Measurements from ENCODE around the gene NAIF1.

The NAIF1 gene

GRCh38 chr9:128103589-128103962 lies 36.5 kb upstream of the NAIF1 start:
- no peak for DNase-seq
- in situ Hi-C loops (cut with HindIII; ENCODE audit: low pct_ligation_motif_present, low pct_unique_long_range_greater_than_20kb, low sequenced_read_pairs): no loop called here

- in situ Hi-C loops (cut with HindIII; ENCODE audit: low pct_ligation_motif_present, low pct_unique_long_range_greater_than_20kb, low sequenced_read_pairs): no loop called here
- no peak for DNase-seq
Observed at GRCh38 chr9:128102861-128103588, 35.9 kb upstream of the NAIF1 start.

- no peak for DNase-seq
- in situ Hi-C loops (cut with HindIII; ENCODE audit: low pct_ligation_motif_present, low pct_unique_long_range_greater_than_20kb, low sequenced_read_pairs): no loop called here
Observed at GRCh38 chr9:128102196-128102595, 35.1 kb upstream of the NAIF1 start.

GRCh38 chr9:128101690-128102089 lies 34.6 kb upstream of the NAIF1 start:
- in situ Hi-C loops (cut with HindIII; ENCODE audit: low pct_ligation_motif_present, low pct_unique_long_range_greater_than_20kb, low sequenced_read_pairs): no loop called here
- no peak for DNase-seq

GRCh38 chr9:128101231-128101661 lies 34.1 kb upstream of the NAIF1 start:
- in situ Hi-C loops (cut with HindIII; ENCODE audit: low pct_ligation_motif_present, low pct_unique_long_range_greater_than_20kb, low sequenced_read_pairs): no loop called here
- DNase-seq: peak; percentile 34

DNA sequence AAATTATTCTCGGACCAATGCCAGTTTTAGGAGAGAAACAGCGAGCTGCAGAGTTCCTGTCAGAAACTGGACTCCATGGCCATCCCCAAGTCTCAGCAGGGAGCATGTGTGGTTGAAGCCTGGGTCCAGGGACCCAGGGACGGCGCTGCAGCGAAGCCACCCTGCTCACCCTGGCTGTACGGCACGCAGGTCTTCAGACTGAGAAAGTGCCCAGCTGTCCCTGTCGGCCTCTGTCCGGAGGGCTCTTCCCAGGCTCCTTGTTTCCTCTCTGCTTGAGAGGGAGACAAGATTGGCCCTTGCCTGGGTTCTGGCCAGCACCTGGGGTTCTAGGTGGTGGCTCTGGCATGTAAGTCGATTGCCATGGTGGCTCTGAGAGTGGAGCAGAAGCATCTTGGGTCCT lies 33.5 kb upstream of the NAIF1 start:
- DNase-seq: no peak
- in situ Hi-C loops (cut with HindIII; ENCODE audit: low pct_ligation_motif_present, low pct_unique_long_range_greater_than_20kb, low sequenced_read_pairs): no loop called here

DNA sequence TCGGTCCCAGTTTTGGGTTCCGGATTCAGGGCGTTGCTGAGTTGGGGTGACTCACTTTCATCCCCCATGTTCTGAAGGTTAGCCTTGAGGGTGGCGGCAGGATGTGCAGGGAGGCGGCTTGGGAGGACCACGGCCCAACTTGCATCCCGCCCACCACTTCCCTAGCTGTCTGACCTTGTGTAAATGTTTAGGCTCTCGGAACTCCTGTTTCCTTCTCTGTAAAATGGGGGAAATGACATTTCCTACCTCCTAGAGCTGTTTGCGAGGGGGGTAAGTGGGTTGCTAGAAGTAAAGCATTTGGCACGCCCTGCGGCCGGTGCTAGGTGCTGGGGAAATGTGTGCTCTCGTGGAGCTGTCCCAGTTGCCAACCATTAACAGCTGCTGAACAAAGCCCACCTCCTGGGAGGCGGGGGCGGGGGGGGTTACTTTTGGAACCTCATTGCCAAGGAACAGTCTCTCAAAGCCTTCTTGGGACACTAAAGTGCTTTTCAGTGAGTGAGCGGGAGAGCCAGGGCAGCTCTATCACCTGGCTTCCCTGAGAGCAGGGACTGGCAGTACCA lies 32.9 kb upstream of the NAIF1 start:
- no peak for DNase-seq
- in situ Hi-C loops (cut with HindIII; ENCODE audit: low pct_ligation_motif_present, low pct_unique_long_range_greater_than_20kb, low sequenced_read_pairs): no loop called here

DNA sequence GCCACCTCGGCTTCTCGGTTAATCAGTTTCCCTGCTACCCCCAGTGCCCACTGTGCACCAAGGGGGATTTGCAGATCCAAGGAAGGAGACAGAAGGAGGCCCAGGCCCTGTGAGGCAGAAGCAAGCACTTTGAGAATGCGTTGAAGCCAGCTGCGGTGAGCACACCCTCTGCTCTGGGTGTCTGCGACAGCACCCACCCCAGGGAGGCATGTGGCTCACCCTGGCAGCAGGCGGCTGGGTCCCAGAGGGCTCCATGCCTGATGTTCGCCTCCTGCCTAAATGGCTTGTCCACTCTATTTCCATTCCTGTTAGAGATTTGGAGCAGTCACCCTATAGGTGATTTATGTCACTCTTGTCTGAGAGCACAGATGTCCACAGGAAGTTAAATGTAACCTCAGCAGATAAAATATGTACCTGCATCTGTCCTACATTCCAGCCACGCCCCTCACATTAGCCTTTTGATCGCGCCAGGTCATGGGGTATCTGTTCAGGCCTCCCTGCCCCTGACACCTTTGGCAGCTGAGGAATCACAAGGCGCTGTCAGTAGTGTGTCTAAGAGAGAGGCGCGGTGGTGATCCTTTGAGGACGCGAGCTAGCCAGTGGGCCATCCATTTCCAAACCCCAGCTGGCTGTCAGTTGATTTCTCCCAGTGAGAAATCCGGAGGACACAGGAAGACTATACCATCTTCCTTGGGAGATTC lies 32.3 kb upstream of the NAIF1 start:
- in situ Hi-C loops (cut with HindIII; ENCODE audit: low pct_ligation_motif_present, low pct_unique_long_range_greater_than_20kb, low sequenced_read_pairs): no loop called here
- peak; percentile 36 for DNase-seq

- DNase-seq: peak; percentile 96
- in situ Hi-C loops (cut with HindIII; ENCODE audit: low pct_ligation_motif_present, low pct_unique_long_range_greater_than_20kb, low sequenced_read_pairs): no loop called here
Observed at GRCh38 chr9:128098297-128099230, 31.4 kb upstream of the NAIF1 start.

- no peak for DNase-seq
- in situ Hi-C loops (cut with HindIII; ENCODE audit: low pct_ligation_motif_present, low pct_unique_long_range_greater_than_20kb, low sequenced_read_pairs): no loop called here
Observed at GRCh38 chr9:128097543-128098296, 30.6 kb upstream of the NAIF1 start.

- DNase-seq: no peak
- in situ Hi-C loops (cut with HindIII; ENCODE audit: low pct_ligation_motif_present, low pct_unique_long_range_greater_than_20kb, low sequenced_read_pairs): no loop called here
Observed at GRCh38 chr9:128096616-128097536, 29.8 kb upstream of the NAIF1 start.

DNA sequence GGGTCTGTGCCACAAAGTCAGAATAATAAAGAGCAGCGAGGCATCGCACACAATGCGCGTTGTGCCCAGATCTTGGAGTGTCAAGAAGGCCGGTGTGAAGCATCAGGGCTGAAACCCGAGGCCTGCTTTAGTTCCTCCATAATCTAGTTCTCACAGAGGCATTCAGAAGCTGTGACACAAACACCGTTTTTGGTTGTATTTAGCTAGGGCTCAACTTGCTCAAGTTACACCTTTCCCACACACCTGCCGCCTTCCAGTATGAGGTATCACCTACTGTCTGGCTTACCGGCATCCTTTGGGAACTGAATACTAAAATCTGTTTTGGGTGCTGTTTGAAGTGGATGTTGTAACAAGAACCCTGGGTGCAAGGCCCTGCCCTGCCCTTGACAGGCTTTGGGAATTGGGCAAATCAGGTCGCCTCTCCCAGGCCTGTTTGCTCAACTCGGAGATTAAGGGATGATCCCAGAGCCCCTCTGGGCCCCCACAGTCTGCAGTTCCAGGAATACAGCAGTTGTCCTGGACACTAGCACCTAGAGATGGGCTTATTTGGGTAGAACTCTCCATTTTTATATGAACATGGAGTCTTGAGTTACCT lies 27.9 kb upstream of the NAIF1 start:
- DNase-seq: no peak
- in situ Hi-C loops (cut with HindIII; ENCODE audit: low pct_ligation_motif_present, low pct_unique_long_range_greater_than_20kb, low sequenced_read_pairs): no loop called here

DNA sequence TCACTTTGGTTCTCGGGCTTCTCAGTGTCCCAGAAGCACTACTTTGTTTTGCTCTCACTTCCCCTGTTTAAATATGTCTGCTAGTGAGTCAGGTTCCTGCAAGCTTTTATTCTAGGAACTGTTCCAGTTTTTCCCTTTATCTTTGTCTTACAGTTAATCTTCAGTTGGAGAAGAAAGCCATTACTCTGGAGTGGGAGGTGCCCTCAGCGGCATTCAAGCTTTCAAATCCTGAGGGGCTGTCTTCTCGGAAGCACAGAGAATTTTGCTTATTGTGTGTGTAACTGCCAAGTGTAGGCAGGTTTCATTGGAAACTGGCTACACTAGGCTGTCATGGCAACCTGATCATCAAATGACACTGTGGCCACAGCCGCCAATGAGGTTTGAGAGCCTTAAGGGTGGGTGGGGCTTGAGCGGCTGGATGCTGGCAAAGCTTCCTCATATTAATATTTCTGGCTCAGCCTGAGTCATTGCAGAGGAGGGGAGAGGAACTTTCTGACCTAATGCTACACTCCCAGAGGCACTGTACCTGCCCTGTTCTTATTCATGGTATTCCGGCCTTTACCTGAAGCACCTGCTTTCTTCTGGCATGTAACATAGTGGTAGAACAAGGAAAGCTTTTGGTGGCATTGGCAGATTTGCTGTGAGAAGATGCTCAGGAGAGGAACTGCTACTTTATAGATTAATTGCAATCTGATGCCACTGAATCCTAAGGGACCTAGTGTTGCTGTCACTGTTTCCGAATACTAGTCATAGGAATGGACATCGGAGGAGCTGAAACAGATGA lies 27.2 kb upstream of the NAIF1 start:
- in situ Hi-C loops (cut with HindIII; ENCODE audit: low pct_ligation_motif_present, low pct_unique_long_range_greater_than_20kb, low sequenced_read_pairs): no loop called here
- DNase-seq: peak; percentile 97

- in situ Hi-C loops (cut with HindIII; ENCODE audit: low pct_ligation_motif_present, low pct_unique_long_range_greater_than_20kb, low sequenced_read_pairs): no loop called here
- DNase-seq: no peak
Observed at GRCh38 chr9:128093011-128093410, 25.9 kb upstream of the NAIF1 start.

GRCh38 chr9:128092199-128092977 lies 25.3 kb upstream of the NAIF1 start:
- DNase-seq: no peak
- in situ Hi-C loops (cut with HindIII; ENCODE audit: low pct_ligation_motif_present, low pct_unique_long_range_greater_than_20kb, low sequenced_read_pairs): no loop called here

DNA sequence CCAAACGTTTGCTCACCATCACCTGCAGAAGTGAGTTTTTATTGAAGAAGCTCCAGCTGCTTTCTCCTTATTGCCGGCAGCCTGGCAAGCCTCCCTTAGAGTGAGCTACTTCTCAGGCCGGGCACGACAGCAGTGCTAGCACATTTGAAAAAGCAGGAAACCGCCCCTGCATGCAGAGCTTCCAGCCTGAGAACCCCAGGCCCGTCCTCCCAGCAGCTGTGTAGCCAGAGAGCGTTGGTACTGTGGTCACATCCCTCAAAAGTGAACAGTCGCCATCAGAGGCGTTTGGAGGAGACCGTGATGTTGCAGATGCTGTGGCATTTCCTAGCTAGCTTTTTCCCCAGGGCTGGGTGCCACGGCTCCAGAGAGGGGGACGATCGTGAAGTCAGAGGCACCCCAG lies 24.5 kb upstream of the NAIF1 start:
- DNase-seq: no peak
- in situ Hi-C loops (cut with HindIII; ENCODE audit: low pct_ligation_motif_present, low pct_unique_long_range_greater_than_20kb, low sequenced_read_pairs): no loop called here

Measured in ACHN (cell line).